NT2/D1 (cell line): Measurements from ENCODE around the gene ANLN.

Experiments
- YY1 ChIP-seq: IDR thresholded peaks from 2 replicates; pipeline ENCODE4 v1.6.1; 2011; ENCODE audit not compliant: insufficient read length, insufficient read depth
- ZNF274 ChIP-seq: IDR thresholded peaks from 2 replicates; pipeline ENCODE4 v1.6.1; 2011; ENCODE audit warnings: mild to moderate bottlenecking, low read depth, low read length

GRCh38 chr7:36407636-36408550 is 18.2 kb downstream of the ANLN start:
- TF ChIP-seq ZNF274 (no peak), YY1 (no peak)
